Neural cell (in vitro differentiated cells): ENCODE measurements around the gene CHKA.

ENCODE experiments used
- EZH2 ChIP-seq: fragments of 200-600, 300-800 bp; shearing (Covaris generic), sonication (generic); IDR thresholded peaks from 2 replicates; pipeline ENCODE4 v1.6.1; 2014; ENCODE audit warnings: antibody characterized with exemption, low read length, borderline replicate concordance, mild to moderate bottlenecking; ENCODE audit not compliant: insufficient read depth, poor library complexity, severe bottlenecking
- POLR2AphosphoS5 ChIP-seq: IDR thresholded peaks from 2 replicates; pipeline ENCODE4 v1.6.1; 2012
- RAD21 ChIP-seq: fragments of 450-650 bp; conservative IDR thresholded peaks from 2 replicates; pipeline ENCODE4 v1.6.1; 2014; ENCODE audit warnings: antibody characterized with exemption, mild to moderate bottlenecking, moderate library complexity
- TAF1 ChIP-seq: IDR thresholded peaks from 2 replicates; pipeline ENCODE4 v1.6.1; 2012; ENCODE audit warnings: low read depth
- TF ChIP-seq, protein P1 (sequence below): IDR thresholded peaks from 2 replicates; pipeline ENCODE4 v1.6.1; 2012; ENCODE audit warnings: borderline replicate concordance
- TF ChIP-seq, protein P2 (sequence below): fragments of 450-650 bp; IDR thresholded peaks from 2 replicates; pipeline ENCODE4 v1.5.1; 2014; ENCODE audit warnings: antibody characterized with exemption, mild to moderate bottlenecking, moderate library complexity; ENCODE audit not compliant: poor library complexity, severe bottlenecking

DNA sequence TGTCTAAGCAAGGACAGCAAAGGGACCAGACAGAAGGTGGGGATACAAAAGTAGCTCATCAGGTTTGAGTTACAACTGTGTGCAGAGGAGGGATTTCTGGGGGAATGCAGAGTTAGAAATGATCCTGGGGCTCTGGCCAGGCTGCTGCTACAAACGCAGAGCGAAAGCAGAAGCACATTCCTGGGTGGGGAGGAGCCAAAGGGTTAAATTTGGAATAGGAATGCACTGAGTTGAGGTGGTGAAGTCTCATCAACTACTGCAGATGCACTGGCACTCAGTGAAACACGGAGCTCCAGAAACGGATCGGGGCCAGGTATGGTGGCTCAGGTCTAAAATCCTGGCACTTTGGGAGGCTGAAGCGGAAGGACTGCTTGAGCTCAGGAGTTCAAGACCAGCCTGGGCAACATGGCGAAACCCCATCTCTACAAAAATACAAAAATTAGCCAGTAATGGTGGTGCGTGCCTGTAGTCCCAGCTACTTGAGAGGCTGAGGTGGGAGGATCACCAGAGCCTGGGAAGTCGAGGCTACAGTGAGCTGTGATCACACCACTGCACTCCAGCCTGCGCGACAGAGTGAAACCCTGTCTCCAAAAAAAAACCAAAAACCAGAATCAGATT, 3.2 kb downstream of the CHKA start:
- TF ChIP-seq POLR2AphosphoS5 (no peak), RAD21 (no peak), TAF1 (no peak), EZH2 (no peak)
- TF ChIP-seq, protein P1, sequence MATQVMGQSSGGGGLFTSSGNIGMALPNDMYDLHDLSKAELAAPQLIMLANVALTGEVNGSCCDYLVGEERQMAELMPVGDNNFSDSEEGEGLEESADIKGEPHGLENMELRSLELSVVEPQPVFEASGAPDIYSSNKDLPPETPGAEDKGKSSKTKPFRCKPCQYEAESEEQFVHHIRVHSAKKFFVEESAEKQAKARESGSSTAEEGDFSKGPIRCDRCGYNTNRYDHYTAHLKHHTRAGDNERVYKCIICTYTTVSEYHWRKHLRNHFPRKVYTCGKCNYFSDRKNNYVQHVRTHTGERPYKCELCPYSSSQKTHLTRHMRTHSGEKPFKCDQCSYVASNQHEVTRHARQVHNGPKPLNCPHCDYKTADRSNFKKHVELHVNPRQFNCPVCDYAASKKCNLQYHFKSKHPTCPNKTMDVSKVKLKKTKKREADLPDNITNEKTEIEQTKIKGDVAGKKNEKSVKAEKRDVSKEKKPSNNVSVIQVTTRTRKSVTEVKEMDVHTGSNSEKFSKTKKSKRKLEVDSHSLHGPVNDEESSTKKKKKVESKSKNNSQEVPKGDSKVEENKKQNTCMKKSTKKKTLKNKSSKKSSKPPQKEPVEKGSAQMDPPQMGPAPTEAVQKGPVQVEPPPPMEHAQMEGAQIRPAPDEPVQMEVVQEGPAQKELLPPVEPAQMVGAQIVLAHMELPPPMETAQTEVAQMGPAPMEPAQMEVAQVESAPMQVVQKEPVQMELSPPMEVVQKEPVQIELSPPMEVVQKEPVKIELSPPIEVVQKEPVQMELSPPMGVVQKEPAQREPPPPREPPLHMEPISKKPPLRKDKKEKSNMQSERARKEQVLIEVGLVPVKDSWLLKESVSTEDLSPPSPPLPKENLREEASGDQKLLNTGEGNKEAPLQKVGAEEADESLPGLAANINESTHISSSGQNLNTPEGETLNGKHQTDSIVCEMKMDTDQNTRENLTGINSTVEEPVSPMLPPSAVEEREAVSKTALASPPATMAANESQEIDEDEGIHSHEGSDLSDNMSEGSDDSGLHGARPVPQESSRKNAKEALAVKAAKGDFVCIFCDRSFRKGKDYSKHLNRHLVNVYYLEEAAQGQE = no peak
- TF ChIP-seq, protein P2, sequence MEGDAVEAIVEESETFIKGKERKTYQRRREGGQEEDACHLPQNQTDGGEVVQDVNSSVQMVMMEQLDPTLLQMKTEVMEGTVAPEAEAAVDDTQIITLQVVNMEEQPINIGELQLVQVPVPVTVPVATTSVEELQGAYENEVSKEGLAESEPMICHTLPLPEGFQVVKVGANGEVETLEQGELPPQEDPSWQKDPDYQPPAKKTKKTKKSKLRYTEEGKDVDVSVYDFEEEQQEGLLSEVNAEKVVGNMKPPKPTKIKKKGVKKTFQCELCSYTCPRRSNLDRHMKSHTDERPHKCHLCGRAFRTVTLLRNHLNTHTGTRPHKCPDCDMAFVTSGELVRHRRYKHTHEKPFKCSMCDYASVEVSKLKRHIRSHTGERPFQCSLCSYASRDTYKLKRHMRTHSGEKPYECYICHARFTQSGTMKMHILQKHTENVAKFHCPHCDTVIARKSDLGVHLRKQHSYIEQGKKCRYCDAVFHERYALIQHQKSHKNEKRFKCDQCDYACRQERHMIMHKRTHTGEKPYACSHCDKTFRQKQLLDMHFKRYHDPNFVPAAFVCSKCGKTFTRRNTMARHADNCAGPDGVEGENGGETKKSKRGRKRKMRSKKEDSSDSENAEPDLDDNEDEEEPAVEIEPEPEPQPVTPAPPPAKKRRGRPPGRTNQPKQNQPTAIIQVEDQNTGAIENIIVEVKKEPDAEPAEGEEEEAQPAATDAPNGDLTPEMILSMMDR = no peak
